GM12878 (cell line): Measurements from ENCODE around the gene MYO18B. TPM values are rescaled to one million over a fixed set of nuclear protein-coding genes. Genes with fewer than 3 reads are reported as not detected.

ENCODE experiments used
- ATAC-seq: fragments of 200-7000 bp; cut with Tn5 transposase; 3 replicates; pipeline ENCODE4 v1.9.1; 2020; ENCODE audit warnings: mild to moderate bottlenecking, moderate library complexity
- BruUV-seq: library from RNA; stranded (reverse); fragments of 400-500 nt; replicated peaks from 2 replicates; lab custom pipeline; 2021; lab: Mats Ljungman, UMichigan
- CTCF ChIA-PET: fragments of 300-600 bp; sonication (Branson Sonifier 250); formaldehyde crosslinking; extraction: SDS; loops from one replicate; lab custom pipeline; 2021; ENCODE audit warnings: inconsistent platforms; lab: Yijun Ruan, JAX
- POLR2A ChIA-PET: fragments of 350-600 bp; formaldehyde crosslinking; extraction: SDS; loops from one replicate; lab custom pipeline; 2021; ENCODE audit warnings: inconsistent platforms; lab: Charles Lee
- RAD21 ChIA-PET: fragments of 300-600 bp; sonication (Branson Sonifier 250); formaldehyde crosslinking; loops from one replicate; lab custom pipeline; 2023; ENCODE audit warnings: antibody characterized with exemption; ENCODE audit not compliant: unreplicated experiment; lab: Charles Lee
- SMC1A ChIA-PET: fragments of 300-600 bp; sonication (Branson Sonifier 250); formaldehyde crosslinking; loops from one replicate; lab custom pipeline; 2023; ENCODE audit not compliant: unreplicated experiment, uncharacterized antibody; lab: Charles Lee
- DNase-seq: peaks from one replicate; pipeline ENCODE4 v3.0.0-alpha.2; 2011; ENCODE audit warnings: low read depth, low spot score
- FAIRE-seq: peaks from 3 replicates; lab custom pipeline; 2011; peaks lifted over from hg19 to GRCh38; lab: Jason Lieb, UNC
- H2AFZ ChIP-seq: 2 replicates; pipeline ENCODE4 v1.6.0; 2011; ENCODE audit warnings: low read depth, low read length, control low read depth; ENCODE audit not compliant: control insufficient read depth
- H3K27ac ChIP-seq: 2 replicates; pipeline ENCODE4 v1.5.1; 2011; ENCODE audit warnings: control low read depth; ENCODE audit not compliant: control insufficient read depth, insufficient read depth
- H3K27me3 ChIP-seq, 2 experiments: replicated peaks in 1 of 2; 2 replicates each; pipeline versions ENCODE4 v1.6.0 to v1.6.1; 2011; ENCODE audit warnings: low read length in 1 of 2; ENCODE audit not compliant: control insufficient read depth in 2 of 2, insufficient read depth in 2 of 2
- H3K36me3 ChIP-seq, 2 experiments: 2 replicates each; pipeline ENCODE4 v1.5.1; 2011; ENCODE audit warnings: low read length in 1 of 2; ENCODE audit not compliant: control insufficient read depth in 2 of 2, insufficient read depth in 2 of 2
- H3K4me1 ChIP-seq: 2 replicates; pipeline ENCODE4 v1.6.1; 2011; ENCODE audit warnings: mild to moderate bottlenecking, low read length, moderate library complexity, mixed read lengths; ENCODE audit not compliant: control insufficient read depth, insufficient read depth
- H3K4me2 ChIP-seq: 2 replicates; pipeline ENCODE4 v1.6.0; 2011; ENCODE audit warnings: control low read depth; ENCODE audit not compliant: control insufficient read depth, insufficient read depth
- H3K4me3 ChIP-seq: fragments of 200-600 bp; sonication (generic); 2 replicates; pipeline ENCODE4 v1.5.1; 2016
- H3K79me2 ChIP-seq: 2 replicates; pipeline ENCODE4 v1.6.0; 2011; ENCODE audit warnings: low read length; ENCODE audit not compliant: control insufficient read depth, insufficient read depth
- H3K9ac ChIP-seq: 2 replicates; pipeline ENCODE4 v1.8.0; 2011; ENCODE audit warnings: low read length, control low read depth, mixed read lengths; ENCODE audit not compliant: control insufficient read depth, insufficient read depth
- H3K9me3 ChIP-seq: replicated peaks from 3 replicates; pipeline ENCODE4 v1.5.1; 2011; ENCODE audit warnings: mild to moderate bottlenecking, low read length; ENCODE audit not compliant: control insufficient read depth, insufficient read depth
- H4K20me1 ChIP-seq: 2 replicates; pipeline ENCODE4 v1.6.0; 2011; ENCODE audit not compliant: control insufficient read depth, insufficient read depth
- ATF7 ChIP-seq: fragments of 450-650 bp; IDR thresholded peaks from 2 replicates; pipeline ENCODE4 v1.6.1; 2016; ENCODE audit warnings: low read depth, mild to moderate bottlenecking
- BACH1 ChIP-seq: fragments of 450-650 bp; IDR thresholded peaks from 2 replicates; pipeline ENCODE4 v1.6.1; 2017; ENCODE audit warnings: mild to moderate bottlenecking, borderline replicate concordance
- BHLHE40 ChIP-seq, 2 experiments: fragments of 450-650 bp in 1 of 2; IDR thresholded peaks; 2 replicates each; pipeline ENCODE4 v1.6.1; 2011 to 2017; ENCODE audit warnings: low read depth in 2 of 2, borderline replicate concordance in 1 of 2, improper control_type of control experiment in 1 of 2, low read length in 1 of 2, mild to moderate bottlenecking in 1 of 2
- DPF2 ChIP-seq: fragments of 450-650 bp; IDR thresholded peaks from 2 replicates; pipeline ENCODE4 v1.6.1; 2017; ENCODE audit warnings: mild to moderate bottlenecking
- FOXK2 ChIP-seq: fragments of 450-650 bp; IDR thresholded peaks from 2 replicates; pipeline ENCODE4 v1.6.1; 2017; ENCODE audit warnings: mild to moderate bottlenecking, moderate library complexity
- MYC ChIP-seq: IDR thresholded peaks from 2 replicates; pipeline ENCODE4 v1.6.1; 2011; ENCODE audit warnings: mild to moderate bottlenecking, low read length, moderate library complexity, inconsistent platforms; ENCODE audit not compliant: insufficient read depth, insufficient replicate concordance, insufficient read length, severe bottlenecking
- NRF1 ChIP-seq: conservative IDR thresholded peaks from 2 replicates; pipeline ENCODE4 v1.6.1; 2011; ENCODE audit warnings: mild to moderate bottlenecking, low read depth, low read length, improper control_type of control experiment
- RAD21 ChIP-seq: IDR thresholded peaks from 2 replicates; pipeline ENCODE4 v1.6.1; 2011; ENCODE audit warnings: mild to moderate bottlenecking, low read depth, low read length, moderate library complexity; ENCODE audit not compliant: insufficient read depth
- TARDBP ChIP-seq: IDR thresholded peaks from 2 replicates; pipeline ENCODE4 v1.6.1; 2016; ENCODE audit warnings: borderline replicate concordance
- TCF12 ChIP-seq: IDR thresholded peaks from 2 replicates; pipeline ENCODE4 v1.6.1; 2011; ENCODE audit warnings: low read depth, mild to moderate bottlenecking, low read length
- YY1 ChIP-seq: IDR thresholded peaks from 2 replicates; pipeline ENCODE4 v1.6.1; 2011; ENCODE audit warnings: low read depth, mild to moderate bottlenecking, low read length
- ZBED1 ChIP-seq: IDR thresholded peaks from 2 replicates; pipeline ENCODE4 v1.6.1; 2016; ENCODE audit warnings: borderline replicate concordance
- ZNF217 ChIP-seq: fragments of 450-650 bp; IDR thresholded peaks from 2 replicates; pipeline ENCODE4 v1.6.1; 2017; ENCODE audit warnings: antibody characterized with exemption, mild to moderate bottlenecking
- WGBS: methylation state at CpG from one replicate; pipeline ENCODE4 v1.1.6; 2016; ENCODE audit warnings: low lambda C conversion rate; ENCODE audit not compliant: insufficient replicate concordance, insufficient coverage; ENCODE audit errors: missing lambda C conversion rate; 5-methylcytosine and 5-hydroxymethylcytosine counted together
- in situ Hi-C: fragments of 300-500 bp; cut with MboI; formaldehyde crosslinking; loops from 9 replicates; pipeline ENCODE4 v1.14.3; 2018; ENCODE audit warnings: mixed read lengths
- intact Hi-C: fragments of 100-400 bp; cut with micrococcal nuclease; formaldehyde crosslinking; loops from one replicate; pipeline ENCODE4 v1.14.2; 2022; ENCODE audit not compliant: unreplicated experiment
- polyA plus RNA-seq, 11 experiments: library from polyadenylated mRNA; depleted of rRNA in 4 of 11; unstranded in 6 of 11; stranded (reverse) in 5 of 11; fragments of >200 nt; fragmentation: Nextera tagmentation in 4 of 11; fragmentation: Illumina TruSeq in 1 of 11; extraction: Ambion mirVana in 4 of 11; extraction: Trizol in 1 of 11; gene quantifications; 1 replicate in 1 of 11; 2 replicates in 10 of 11; pipeline versions ENCODE4 v1.2.1 to v1.2.3, GENCODE V29; 2011 to 2016; ENCODE audit warnings: inconsistent platforms in 2 of 11, missing spikeins in 2 of 11, low read depth in 1 of 11
- total RNA-seq, 4 experiments: library from RNA; depleted of rRNA in 3 of 4; stranded (reverse); fragments of >200 nt in 3 of 4; fragmentation: Illumina TruSeq in 1 of 4; extraction: Trizol in 1 of 4; gene quantifications; 2 replicates each; pipeline versions ENCODE4 v1.2.1 to v1.2.3, GENCODE V29; 2013 to 2021
- TF ChIP-seq, protein P1 (sequence below): fragments of 450-650 bp; IDR thresholded peaks from 2 replicates; pipeline ENCODE4 v1.6.1; 2016; ENCODE audit warnings: mild to moderate bottlenecking
- TF ChIP-seq, protein P2 (sequence below): fragments of 150-350 bp; IDR thresholded peaks from 2 replicates; pipeline ENCODE4 v1.6.1; 2014; ENCODE audit warnings: mild to moderate bottlenecking, low read depth, low read length
- TF ChIP-seq, protein P3 (sequence below): fragments of 450-650 bp; formaldehyde crosslinking; IDR thresholded peaks from 2 replicates; pipeline ENCODE4 v1.4.0; 2022; ENCODE audit warnings: mild to moderate bottlenecking, moderate library complexity

Gene MYO18B
- total and polyA plus RNA-seq, 10 of the 15 experiments (the other 5 are each of a cell fraction or from before 2014, with no cell fraction given), result 0.05 to 2.1 (median 0.51) TPM; not detected in 1

DNA sequence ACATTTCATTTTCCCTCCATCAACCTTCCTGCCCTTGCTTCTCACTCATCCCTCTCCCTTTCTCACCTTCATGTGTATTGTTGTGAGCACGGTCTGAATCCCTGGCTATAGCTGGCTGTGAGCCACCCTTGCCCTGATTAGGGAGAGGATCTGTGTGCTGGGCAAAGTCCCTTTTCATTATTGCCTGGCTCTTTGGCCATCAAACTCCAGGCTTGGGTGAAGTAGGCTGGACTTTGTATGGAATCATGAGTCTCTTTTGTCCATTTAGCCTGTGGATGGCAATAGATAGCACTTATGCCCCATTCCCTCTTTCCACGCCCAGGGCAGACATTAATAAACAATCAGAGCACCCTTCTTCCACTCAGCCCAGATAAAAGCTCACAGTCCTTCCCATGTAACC lies 6.7 kb downstream of the MYO18B start:
- DNase-seq, result no peak
- Histone ChIP-seq H3K36me3 (no peaks in the 10 kb centered on the region), H3K27ac (peak overlapping the region; percentile 61; the same call in 1 of the 2 replicates), H3K79me2 (no peaks in the 10 kb centered on the region), H3K9me3 (no peaks in the 10 kb centered on the region), H3K4me2 (no peak overlapping the region), H3K27me3 (no peaks in the 10 kb centered on the region), H4K20me1 (no peaks in the 10 kb centered on the region), H3K4me1 (peaks cover 20% of the 10 kb centered on the region), H2AFZ (no peak overlapping the region), H3K4me3 (no peak overlapping the region), H3K9ac (no peak overlapping the region)
- TF ChIP-seq FOXK2 (no peak), RAD21 (no peak), BACH1 (no peak), BHLHE40 (IDR thresholded peaks at IDR 0.05; ENCODE audit: borderline replicate concordance in 1 of 2, low read depth in 2 of 2, low read length in 1 of 2) (no peak), TARDBP (no peak), MYC (no peak), ZBED1 (no peak), ATF7 (no peak), NRF1 (no peak), ZNF217 (no peak), YY1 (no peak), DPF2 (no peak), TCF12 (no peak)
- TF ChIP-seq, protein P1, sequence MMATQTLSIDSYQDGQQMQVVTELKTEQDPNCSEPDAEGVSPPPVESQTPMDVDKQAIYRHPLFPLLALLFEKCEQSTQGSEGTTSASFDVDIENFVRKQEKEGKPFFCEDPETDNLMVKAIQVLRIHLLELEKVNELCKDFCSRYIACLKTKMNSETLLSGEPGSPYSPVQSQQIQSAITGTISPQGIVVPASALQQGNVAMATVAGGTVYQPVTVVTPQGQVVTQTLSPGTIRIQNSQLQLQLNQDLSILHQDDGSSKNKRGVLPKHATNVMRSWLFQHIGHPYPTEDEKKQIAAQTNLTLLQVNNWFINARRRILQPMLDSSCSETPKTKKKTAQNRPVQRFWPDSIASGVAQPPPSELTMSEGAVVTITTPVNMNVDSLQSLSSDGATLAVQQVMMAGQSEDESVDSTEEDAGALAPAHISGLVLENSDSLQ, result no peak
- TF ChIP-seq, protein P2, sequence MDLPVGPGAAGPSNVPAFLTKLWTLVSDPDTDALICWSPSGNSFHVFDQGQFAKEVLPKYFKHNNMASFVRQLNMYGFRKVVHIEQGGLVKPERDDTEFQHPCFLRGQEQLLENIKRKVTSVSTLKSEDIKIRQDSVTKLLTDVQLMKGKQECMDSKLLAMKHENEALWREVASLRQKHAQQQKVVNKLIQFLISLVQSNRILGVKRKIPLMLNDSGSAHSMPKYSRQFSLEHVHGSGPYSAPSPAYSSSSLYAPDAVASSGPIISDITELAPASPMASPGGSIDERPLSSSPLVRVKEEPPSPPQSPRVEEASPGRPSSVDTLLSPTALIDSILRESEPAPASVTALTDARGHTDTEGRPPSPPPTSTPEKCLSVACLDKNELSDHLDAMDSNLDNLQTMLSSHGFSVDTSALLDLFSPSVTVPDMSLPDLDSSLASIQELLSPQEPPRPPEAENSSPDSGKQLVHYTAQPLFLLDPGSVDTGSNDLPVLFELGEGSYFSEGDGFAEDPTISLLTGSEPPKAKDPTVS, result no peak
- TF ChIP-seq, protein P3, sequence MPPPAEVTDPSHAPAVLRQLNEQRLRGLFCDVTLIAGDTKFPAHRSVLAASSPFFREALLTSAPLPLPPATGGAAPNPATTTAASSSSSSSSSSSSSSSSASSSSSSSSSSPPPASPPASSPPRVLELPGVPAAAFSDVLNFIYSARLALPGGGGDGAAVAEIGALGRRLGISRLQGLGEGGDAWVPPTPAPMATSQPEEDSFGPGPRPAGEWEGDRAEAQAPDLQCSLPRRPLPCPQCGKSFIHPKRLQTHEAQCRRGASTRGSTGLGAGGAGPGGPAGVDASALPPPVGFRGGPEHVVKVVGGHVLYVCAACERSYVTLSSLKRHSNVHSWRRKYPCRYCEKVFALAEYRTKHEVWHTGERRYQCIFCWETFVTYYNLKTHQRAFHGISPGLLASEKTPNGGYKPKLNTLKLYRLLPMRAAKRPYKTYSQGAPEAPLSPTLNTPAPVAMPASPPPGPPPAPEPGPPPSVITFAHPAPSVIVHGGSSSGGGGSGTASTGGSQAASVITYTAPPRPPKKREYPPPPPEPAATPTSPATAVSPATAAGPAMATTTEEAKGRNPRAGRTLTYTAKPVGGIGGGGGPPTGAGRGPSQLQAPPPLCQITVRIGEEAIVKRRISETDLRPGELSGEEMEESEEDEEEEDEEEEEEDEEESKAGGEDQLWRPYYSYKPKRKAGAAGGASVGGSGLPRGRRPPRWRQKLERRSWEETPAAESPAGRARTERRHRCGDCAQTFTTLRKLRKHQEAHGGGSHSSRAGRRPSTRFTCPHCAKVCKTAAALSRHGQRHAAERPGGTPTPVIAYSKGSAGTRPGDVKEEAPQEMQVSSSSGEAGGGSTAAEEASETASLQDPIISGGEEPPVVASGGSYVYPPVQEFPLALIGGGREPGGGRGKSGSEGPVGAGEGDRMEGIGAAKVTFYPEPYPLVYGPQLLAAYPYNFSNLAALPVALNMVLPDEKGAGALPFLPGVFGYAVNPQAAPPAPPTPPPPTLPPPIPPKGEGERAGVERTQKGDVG (CRISPR knock-in tag), result no peak
- no peak for ATAC-seq
- ChIA-PET POLR2A (no interaction called here), CTCF (interaction anchor here (0.7 to 1.4 kb wide), 3 partner anchors 24 to 583 kb away, joined by 3 to 5 read pairs (median 3); no protein-coding TSS in a partner anchor), SMC1A (interaction anchor here (1.2 kb wide), 2 partner anchors 19 to 181 kb away, joined by 3 to 5 read pairs; no protein-coding TSS in a partner anchor), RAD21 (no interaction called here)
- in situ Hi-C loops, result no loop called here
- no peak for FAIRE-seq
- 81% methylated on average over 2 of the region's 2 CpGs for WGBS
- no TSS peak for BruUV-seq
- intact Hi-C loops, result no loop called here
